ENCODE measurements around the gene PIGC. TPM values are rescaled to one million over a fixed set of nuclear protein-coding genes. Genes with fewer than 3 reads are reported as not detected.

The PIGC gene
- total and polyA plus RNA-seq, 2 donors (not counting 3 experiments of a cell fraction or from before 2014, with no cell fraction given): 16.1 to 25.8 TPM

GRCh38 chr1:172477741-172478140 is 33.9 kb upstream of the PIGC start:
- H3K27ac ChIP-seq (ENCODE audit: insufficient read depth, low read depth, low read length): no peak overlapping the region
- no peak overlapping the region for H2AFZ ChIP-seq (ENCODE audit: low read depth, low read length)
- no peaks in the 10 kb centered on the region for H4K20me1 ChIP-seq (replicated peaks; ENCODE audit: control insufficient read depth, extremely low read depth, insufficient read depth, low read length)
- no peaks in the 10 kb centered on the region for H3K9me3 ChIP-seq (replicated peaks; ENCODE audit: control insufficient read depth, insufficient read depth, low read length)
- ChIA-PET CTCF (interaction anchor here (1.1 kb wide), 1 partner anchor 47 kb away, joined by 3 read pairs; no protein-coding TSS in a partner anchor), POLR2A (no interaction called here)
- H3K4me2 ChIP-seq (ENCODE audit: insufficient read depth, low read length): no peak overlapping the region
- H3K4me3 ChIP-seq (replicated peaks in 1 of 3; ENCODE audit: insufficient read depth in 1 of 3, low read depth in 1 of 3, low read length in 3 of 3): no peak overlapping the region
- no peak for FAIRE-seq
- H3K9ac ChIP-seq (replicated peaks; ENCODE audit: extremely low read depth, insufficient read depth, low read length): no peak overlapping the region
- H3K4me1 ChIP-seq (ENCODE audit: control insufficient read depth, extremely low read depth, insufficient read depth, low read length): no peaks in the 10 kb centered on the region
- no peak for DNase-seq (ENCODE audit: low read depth, low spot score)
- H3K36me3 ChIP-seq (ENCODE audit: control insufficient read depth in 2 of 2, extremely low read depth in 1 of 2, insufficient read depth in 2 of 2, low read length in 2 of 2): no peaks in the 10 kb centered on the region
- dilution Hi-C loops (cut with MboI; ENCODE audit: extremely low pct_ligation_motif_present, low sequenced_read_pairs): no loop called here
- H3K9me1 ChIP-seq (replicated peaks; ENCODE audit: control insufficient read depth, extremely low read depth, insufficient read depth, low read length): no peaks in the 10 kb centered on the region
- no TSS peak for BruUV-seq (replicated peaks)
- TF ChIP-seq MYC (IDR thresholded peaks at IDR 0.05; ENCODE audit: low read depth, low read length): no peak
- no peak for TF ChIP-seq CTCF (IDR thresholded peaks at IDR 0.05; ENCODE audit: extremely low read depth in 1 of 2, insufficient read depth in 1 of 2, low read depth in 1 of 2, low read length in 2 of 2)
- TF ChIP-seq POLR2AphosphoS5 (IDR thresholded peaks at IDR 0.05; ENCODE audit: insufficient read depth, low read depth, low read length): no peak
- no peak for TF ChIP-seq FOS (IDR thresholded peaks at IDR 0.05; ENCODE audit: borderline replicate concordance, insufficient read depth, low read length)
- TF ChIP-seq MAX (IDR thresholded peaks at IDR 0.05; ENCODE audit: insufficient read depth, insufficient read length): no peak
- TF ChIP-seq GATA2 (IDR thresholded peaks at IDR 0.05; ENCODE audit: insufficient read depth, insufficient read length, low read depth, low read length): no peak
- TF ChIP-seq EZH2 (IDR thresholded peaks at IDR 0.05; ENCODE audit: borderline replicate concordance, low read depth, low read length, severe bottlenecking): no peak
- TF ChIP-seq POLR2A (IDR thresholded peaks at IDR 0.05; ENCODE audit: low read depth, low read length): no peak
- intact Hi-C loops (cut with micrococcal nuclease): no loop called here
- H3K79me2 ChIP-seq (ENCODE audit: control insufficient read depth, insufficient read depth, low read length): no peaks in the 10 kb centered on the region
- H3K27me3 ChIP-seq (ENCODE audit: control insufficient read depth in 2 of 2, insufficient read depth in 2 of 2, low read length in 2 of 2): peaks cover 12 to 18% of the 10 kb centered on the region in 2 experiments
